Transverse colon (tissue), 1 donor: ENCODE measurements around the gene CABLES2.

Experiments
- EP300 ChIP-seq: sonication (generic); formaldehyde crosslinking; IDR thresholded peaks from one replicate; pipeline ENCODE4 v1.6.1; 2017; ENCODE audit warnings: antibody characterized with exemption, low read depth
- POLR2A ChIP-seq: fragments of 450-650 bp; IDR thresholded peaks from one replicate; pipeline ENCODE4 v1.6.1; 2016; ENCODE audit warnings: antibody characterized with exemption, mild to moderate bottlenecking, moderate library complexity

GRCh38 chr20:62393335-62393665 lies 13.8 kb downstream of the CABLES2 start:
- TF ChIP-seq POLR2A: no peak
- no peak for TF ChIP-seq EP300
